Ovary (tissue), 3 donors: ENCODE data around the gene PTGES3L.

Experiments used
- EP300 ChIP-seq: sonication (generic); formaldehyde crosslinking; IDR thresholded peaks from one replicate; pipeline ENCODE4 v1.6.1; 2017; ENCODE audit warnings: antibody characterized with exemption
- POLR2A ChIP-seq: fragments of 450-650 bp; IDR thresholded peaks from one replicate; pipeline ENCODE4 v1.6.1; 2017; ENCODE audit warnings: antibody characterized with exemption, mild to moderate bottlenecking, moderate library complexity
- TF ChIP-seq, protein P1 (sequence below), 3 donors: fragments of 450-650 bp in 2 of 3; fragments of 200-600 bp in 1 of 3; IDR thresholded peaks; one replicate each; pipeline versions ENCODE4 v1.5.1 to v1.8.0; 2016 to 2022; ENCODE audit warnings: antibody characterized with exemption in 3 of 3, mild to moderate bottlenecking in 1 of 3
- donor health status: DM: no; HTN: no; CAD: no.

DNA sequence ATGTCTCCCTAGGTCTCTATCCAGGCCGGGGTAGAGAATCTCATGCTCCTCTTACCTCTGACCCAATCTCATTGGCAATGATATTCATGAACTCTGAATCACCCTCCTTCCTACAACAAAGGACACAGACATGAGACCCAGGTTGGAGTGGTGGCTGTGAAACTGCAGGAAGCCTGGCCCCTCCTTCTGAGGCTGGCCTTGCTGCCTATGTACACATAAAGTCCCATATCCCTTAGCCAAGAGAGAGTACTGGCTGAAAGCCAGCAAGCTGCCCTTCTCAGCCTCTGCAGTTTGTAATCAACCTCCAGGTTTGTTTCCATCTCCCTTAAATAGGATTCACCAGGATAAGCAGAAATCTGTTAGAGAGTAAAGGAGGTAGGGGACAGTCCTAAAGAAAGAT lies 26.2 kb downstream of the PTGES3L start:
- TF ChIP-seq, protein P1, sequence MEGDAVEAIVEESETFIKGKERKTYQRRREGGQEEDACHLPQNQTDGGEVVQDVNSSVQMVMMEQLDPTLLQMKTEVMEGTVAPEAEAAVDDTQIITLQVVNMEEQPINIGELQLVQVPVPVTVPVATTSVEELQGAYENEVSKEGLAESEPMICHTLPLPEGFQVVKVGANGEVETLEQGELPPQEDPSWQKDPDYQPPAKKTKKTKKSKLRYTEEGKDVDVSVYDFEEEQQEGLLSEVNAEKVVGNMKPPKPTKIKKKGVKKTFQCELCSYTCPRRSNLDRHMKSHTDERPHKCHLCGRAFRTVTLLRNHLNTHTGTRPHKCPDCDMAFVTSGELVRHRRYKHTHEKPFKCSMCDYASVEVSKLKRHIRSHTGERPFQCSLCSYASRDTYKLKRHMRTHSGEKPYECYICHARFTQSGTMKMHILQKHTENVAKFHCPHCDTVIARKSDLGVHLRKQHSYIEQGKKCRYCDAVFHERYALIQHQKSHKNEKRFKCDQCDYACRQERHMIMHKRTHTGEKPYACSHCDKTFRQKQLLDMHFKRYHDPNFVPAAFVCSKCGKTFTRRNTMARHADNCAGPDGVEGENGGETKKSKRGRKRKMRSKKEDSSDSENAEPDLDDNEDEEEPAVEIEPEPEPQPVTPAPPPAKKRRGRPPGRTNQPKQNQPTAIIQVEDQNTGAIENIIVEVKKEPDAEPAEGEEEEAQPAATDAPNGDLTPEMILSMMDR (IDR thresholded peaks at IDR 0.05), result no peak
- TF ChIP-seq EP300 (no peak), POLR2A (no peak)
